22Rv1 (cell line): Measurements from ENCODE around the gene FGGY.

Experiments used
- ZFX ChIP-seq: fragments of 450-650 bp; IDR thresholded peaks from 2 replicates; pipeline ENCODE4 v1.6.1; 2017; ENCODE audit warnings: antibody characterized with exemption, borderline replicate concordance
- TF ChIP-seq, protein P1 (sequence below): fragments of 450-650 bp; IDR thresholded peaks from 2 replicates; pipeline ENCODE4 v1.5.1; 2017; ENCODE audit warnings: mild to moderate bottlenecking

DNA sequence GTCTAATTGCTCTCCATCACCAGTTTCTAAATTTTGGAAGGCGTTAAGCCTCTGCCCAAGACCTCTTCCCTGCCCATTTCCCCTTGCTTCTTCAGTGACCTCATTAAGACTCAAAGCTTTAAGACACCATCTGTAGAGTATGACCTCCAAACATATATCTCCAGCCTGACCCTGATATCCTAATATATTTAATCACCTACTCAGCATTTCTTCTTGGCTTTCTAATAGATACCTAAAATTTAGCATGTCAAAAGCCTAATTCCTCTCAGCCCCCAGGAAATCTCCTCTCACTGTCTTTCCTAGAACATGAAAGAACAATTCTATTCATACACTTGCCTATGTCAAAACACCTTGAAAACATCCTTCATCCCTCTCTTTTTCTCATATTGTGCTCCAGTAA is 282.3 kb downstream of the FGGY start:
- TF ChIP-seq, protein P1, sequence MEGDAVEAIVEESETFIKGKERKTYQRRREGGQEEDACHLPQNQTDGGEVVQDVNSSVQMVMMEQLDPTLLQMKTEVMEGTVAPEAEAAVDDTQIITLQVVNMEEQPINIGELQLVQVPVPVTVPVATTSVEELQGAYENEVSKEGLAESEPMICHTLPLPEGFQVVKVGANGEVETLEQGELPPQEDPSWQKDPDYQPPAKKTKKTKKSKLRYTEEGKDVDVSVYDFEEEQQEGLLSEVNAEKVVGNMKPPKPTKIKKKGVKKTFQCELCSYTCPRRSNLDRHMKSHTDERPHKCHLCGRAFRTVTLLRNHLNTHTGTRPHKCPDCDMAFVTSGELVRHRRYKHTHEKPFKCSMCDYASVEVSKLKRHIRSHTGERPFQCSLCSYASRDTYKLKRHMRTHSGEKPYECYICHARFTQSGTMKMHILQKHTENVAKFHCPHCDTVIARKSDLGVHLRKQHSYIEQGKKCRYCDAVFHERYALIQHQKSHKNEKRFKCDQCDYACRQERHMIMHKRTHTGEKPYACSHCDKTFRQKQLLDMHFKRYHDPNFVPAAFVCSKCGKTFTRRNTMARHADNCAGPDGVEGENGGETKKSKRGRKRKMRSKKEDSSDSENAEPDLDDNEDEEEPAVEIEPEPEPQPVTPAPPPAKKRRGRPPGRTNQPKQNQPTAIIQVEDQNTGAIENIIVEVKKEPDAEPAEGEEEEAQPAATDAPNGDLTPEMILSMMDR: no peak
- TF ChIP-seq ZFX: no peak
